K562 (cell line): ENCODE data around the gene TMOD3. TPM values are rescaled to one million over a fixed set of nuclear protein-coding genes. Genes with fewer than 3 reads are reported as not detected.

Experiments used
- ATF1 ChIP-seq, 2 experiments: fragments of 450-650 bp in 1 of 2; IDR thresholded peaks; 2 replicates each; pipeline ENCODE4 v1.6.1; 2016; ENCODE audit warnings: missing compliant biosample characterization in 1 of 2, missing genetic modification characterization in 1 of 2
- CBX2 ChIP-seq: fragments of 200-600 bp; sonication (generic); IDR thresholded peaks from one replicate; pipeline ENCODE4 v1.6.1; 2012; ENCODE audit warnings: mild to moderate bottlenecking, low read length, inconsistent platforms; ENCODE audit not compliant: insufficient read depth, poor library complexity, severe bottlenecking
- CHD2 ChIP-seq: IDR thresholded peaks from 2 replicates; pipeline ENCODE4 v1.6.1; 2011; ENCODE audit warnings: low read depth, low read length
- CXXC5 ChIP-seq: fragments of 250-450 bp; sonication (Bioruptor Pico); IDR thresholded peaks from 2 replicates; pipeline ENCODE4 v1.8.0; 2022; ENCODE audit warnings: inconsistent platforms, mild to moderate bottlenecking, moderate library complexity
- GTF2E2 ChIP-seq: fragments of 200-800 bp; sonication (Bioruptor generic); IDR thresholded peaks from 2 replicates; pipeline ENCODE4 v1.6.1; 2016; ENCODE audit warnings: missing genetic modification characterization, missing compliant biosample characterization
- ID3 ChIP-seq, 2 experiments: fragments of 250-450 bp in 1 of 2; fragments of 450-650 bp in 1 of 2; sonication (Bioruptor Pico) in 1 of 2; IDR thresholded peaks; 2 replicates each; pipeline versions ENCODE4 v1.6.1 to v1.8.0; 2016 to 2021; ENCODE audit warnings: mild to moderate bottlenecking in 2 of 2, moderate library complexity in 2 of 2, missing compliant biosample characterization in 1 of 2, missing genetic modification characterization in 1 of 2
- PHTF2 ChIP-seq: fragments of 250-450 bp; sonication (Bioruptor Pico); IDR thresholded peaks from 2 replicates; pipeline ENCODE4 v1.5.0; 2021; ENCODE audit warnings: mild to moderate bottlenecking
- SMARCB1 ChIP-seq: IDR thresholded peaks from 2 replicates; pipeline ENCODE4 v1.6.1; 2011; ENCODE audit warnings: improper control_type of control experiment, low read depth; ENCODE audit not compliant: insufficient read length
- STAT5A ChIP-seq: IDR thresholded peaks from 2 replicates; pipeline ENCODE4 v1.6.1; 2012; ENCODE audit warnings: low read length, inconsistent platforms, borderline replicate concordance
- SUPT5H ChIP-seq: fragments of 450-650 bp; IDR thresholded peaks from 2 replicates; pipeline ENCODE4 v1.6.1; 2016
- THAP7 ChIP-seq: fragments of 250-450 bp; sonication (Bioruptor Pico); IDR thresholded peaks from 2 replicates; pipeline ENCODE4 v1.5.0; 2021
- TOE1 ChIP-seq, 2 experiments: fragments of 450-650 bp in 1 of 2; sonication (generic) in 1 of 2; formaldehyde crosslinking in 1 of 2; IDR thresholded peaks; 2 replicates each; pipeline versions ENCODE4 v1.7.1 to v1.8.0; 2016 to 2022; ENCODE audit warnings: borderline replicate concordance in 2 of 2, mild to moderate bottlenecking in 2 of 2, antibody characterized with exemption in 1 of 2, inconsistent platforms in 1 of 2, low read depth in 1 of 2, missing genetic modification reagents in 1 of 2, moderate library complexity in 1 of 2
- XRCC3 ChIP-seq: fragments of 450-650 bp; IDR thresholded peaks from 2 replicates; pipeline ENCODE4 v1.6.1; 2017; ENCODE audit warnings: mild to moderate bottlenecking, moderate library complexity
- ZFPM2 ChIP-seq: fragments of 250-450 bp; sonication (Bioruptor Pico); IDR thresholded peaks from 2 replicates; pipeline ENCODE4 v1.5.1; 2022; ENCODE audit warnings: mild to moderate bottlenecking
- ZNF146 ChIP-seq: IDR thresholded peaks from one replicate; pipeline ENCODE4 v1.6.1; 2018; ENCODE audit warnings: missing compliant biosample characterization; ENCODE audit not compliant: unreplicated experiment
- polyA plus RNA-seq, 8 experiments: library from polyadenylated mRNA; depleted of rRNA in 4 of 8; stranded (reverse) in 5 of 8; unstranded in 3 of 8; fragments of >200 nt; fragmentation: Nextera tagmentation in 2 of 8; fragmentation: Illumina TruSeq in 1 of 8; extraction: Ambion mirVana in 2 of 8; extraction: Trizol in 1 of 8; gene quantifications; 2 replicates each; pipeline versions ENCODE4 v1.2.1 to v1.2.3, GENCODE V29; 2011 to 2014; ENCODE audit warnings: inconsistent platforms in 1 of 8, missing spikeins in 1 of 8
- total RNA-seq, 7 experiments: library from RNA; depleted of rRNA in 6 of 7; stranded (reverse); fragments of >200 nt in 6 of 7; fragmentation: Illumina TruSeq in 2 of 7; extraction: Trizol in 2 of 7; gene quantifications; 2 replicates each; pipeline versions ENCODE4 v1.2.1 to v1.2.3, GENCODE V29; 2011 to 2021; ENCODE audit warnings: low replicate concordance in 1 of 7
- TF ChIP-seq, protein P1 (sequence below), 2 experiments: fragments of 450-650 bp in 1 of 2; sonication (generic) in 1 of 2; formaldehyde crosslinking in 1 of 2; IDR thresholded peaks; 2 replicates each; pipeline versions ENCODE4 v1.7.1 to v1.9.0; 2016 to 2022; ENCODE audit warnings: inconsistent platforms in 1 of 2, mild to moderate bottlenecking in 1 of 2, missing genetic modification reagents in 1 of 2

The TMOD3 gene
- total and polyA plus RNA-seq, 9 of the 15 experiments (the other 6 are each of a cell fraction or from before 2014, with no cell fraction given): 6.8 to 45.0 (median 30.9) TPM

- TF ChIP-seq CBX2 (no peak), PHTF2 (CRISPR knock-in tag) (no peak), TOE1 (IDR thresholded peaks at IDR 0.05; ENCODE audit: borderline replicate concordance) (no peak), TOE1 (CRISPR knock-in tag; IDR thresholded peaks at IDR 0.05; ENCODE audit: borderline replicate concordance, low read depth) (no peak), ID3 (CRISPR knock-in tag; IDR thresholded peaks at IDR 0.05) (no peak), ID3 (tag; IDR thresholded peaks at IDR 0.05) (no peak), CHD2 (no peak), THAP7 (no peak), ZNF146 (CRISPR knock-in tag) (no peak), GTF2E2 (tag) (no peak), CXXC5 (no peak), ZFPM2 (CRISPR knock-in tag) (no peak), SUPT5H (no peak), ATF1 (CRISPR knock-in tag; IDR thresholded peaks at IDR 0.05) (no peak), ATF1 (tag; IDR thresholded peaks at IDR 0.05) (peak; percentile 29; the same call in 1 of the 2 replicates), STAT5A (no peak), XRCC3 (no peak), SMARCB1 (peak; percentile 52)
- TF ChIP-seq, protein P1, sequence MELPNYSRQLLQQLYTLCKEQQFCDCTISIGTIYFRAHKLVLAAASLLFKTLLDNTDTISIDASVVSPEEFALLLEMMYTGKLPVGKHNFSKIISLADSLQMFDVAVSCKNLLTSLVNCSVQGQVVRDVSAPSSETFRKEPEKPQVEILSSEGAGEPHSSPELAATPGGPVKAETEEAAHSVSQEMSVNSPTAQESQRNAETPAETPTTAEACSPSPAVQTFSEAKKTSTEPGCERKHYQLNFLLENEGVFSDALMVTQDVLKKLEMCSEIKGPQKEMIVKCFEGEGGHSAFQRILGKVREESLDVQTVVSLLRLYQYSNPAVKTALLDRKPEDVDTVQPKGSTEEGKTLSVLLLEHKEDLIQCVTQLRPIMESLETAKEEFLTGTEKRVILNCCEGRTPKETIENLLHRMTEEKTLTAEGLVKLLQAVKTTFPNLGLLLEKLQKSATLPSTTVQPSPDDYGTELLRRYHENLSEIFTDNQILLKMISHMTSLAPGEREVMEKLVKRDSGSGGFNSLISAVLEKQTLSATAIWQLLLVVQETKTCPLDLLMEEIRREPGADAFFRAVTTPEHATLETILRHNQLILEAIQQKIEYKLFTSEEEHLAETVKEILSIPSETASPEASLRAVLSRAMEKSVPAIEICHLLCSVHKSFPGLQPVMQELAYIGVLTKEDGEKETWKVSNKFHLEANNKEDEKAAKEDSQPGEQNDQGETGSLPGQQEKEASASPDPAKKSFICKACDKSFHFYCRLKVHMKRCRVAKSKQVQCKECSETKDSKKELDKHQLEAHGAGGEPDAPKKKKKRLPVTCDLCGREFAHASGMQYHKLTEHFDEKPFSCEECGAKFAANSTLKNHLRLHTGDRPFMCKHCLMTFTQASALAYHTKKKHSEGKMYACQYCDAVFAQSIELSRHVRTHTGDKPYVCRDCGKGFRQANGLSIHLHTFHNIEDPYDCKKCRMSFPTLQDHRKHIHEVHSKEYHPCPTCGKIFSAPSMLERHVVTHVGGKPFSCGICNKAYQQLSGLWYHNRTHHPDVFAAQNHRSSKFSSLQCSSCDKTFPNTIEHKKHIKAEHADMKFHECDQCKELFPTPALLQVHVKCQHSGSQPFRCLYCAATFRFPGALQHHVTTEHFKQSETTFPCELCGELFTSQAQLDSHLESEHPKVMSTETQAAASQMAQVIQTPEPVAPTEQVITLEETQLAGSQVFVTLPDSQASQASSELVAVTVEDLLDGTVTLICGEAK (IDR thresholded peaks at IDR 0.05): no peak
- TF ChIP-seq, protein P1 (CRISPR knock-in tag; IDR thresholded peaks at IDR 0.05): no peak
These were observed 13.6 kb downstream of the TMOD3 start (continued) for GRCh38 chr15:51842852-51843737.
